PC-3 (cell line): Measurements from ENCODE around the gene CEP104. TPM values are rescaled to one million over a fixed set of nuclear protein-coding genes. Genes with fewer than 3 reads are reported as not detected.

Source experiments
- ATAC-seq: fragments of 200-7000 bp; cut with Tn5 transposase; 2 replicates; pipeline ENCODE4 v1.9.1; 2020; ENCODE audit warnings: mild to moderate bottlenecking, moderate library complexity
- BruUV-seq: library from RNA; stranded (reverse); fragments of 400-500 nt; replicated peaks from 2 replicates; lab custom pipeline; 2021; lab: Mats Ljungman, UMichigan
- CTCF ChIA-PET: fragments of 300-600 bp; sonication (Branson Sonifier 250); formaldehyde crosslinking; loops from one replicate; lab custom pipeline; 2022; ENCODE audit warnings: antibody characterized with exemption; lab: Charles Lee
- POLR2A ChIA-PET: fragments of 300-600 bp; sonication (Branson Sonifier 250); formaldehyde crosslinking; loops from one replicate; lab custom pipeline; 2022; ENCODE audit warnings: antibody characterized with exemption; ENCODE audit not compliant: unreplicated experiment; lab: Charles Lee
- DNase-seq: peaks from one replicate; pipeline ENCODE4 v3.0.0-alpha.2; 2015
- H2AFZ ChIP-seq: fragments of 300-600 bp; sonication (generic); 2 replicates; pipeline ENCODE4 v1.6.0; 2016; ENCODE audit warnings: antibody characterized with exemption, low read length
- H3F3A ChIP-seq: fragments of 300-600 bp; sonication (generic); one replicate; pipeline ENCODE4 v1.6.0; 2017; ENCODE audit warnings: antibody characterized with exemption, low read length, control low read depth, mild to moderate bottlenecking; ENCODE audit not compliant: unreplicated experiment
- H3K27ac ChIP-seq: fragments of 300-600 bp; sonication (generic); 2 replicates; pipeline ENCODE4 v1.5.1; 2016; ENCODE audit warnings: mild to moderate bottlenecking, low read length
- H3K27me3 ChIP-seq: fragments of 300-600 bp; sonication (generic); 2 replicates; pipeline ENCODE4 v1.6.1; 2016; ENCODE audit warnings: low read length, mixed read lengths
- H3K36me3 ChIP-seq: fragments of 300-600 bp; sonication (generic); 2 replicates; pipeline ENCODE4 v1.6.1; 2016; ENCODE audit warnings: low read depth, mixed run types, low read length, mixed read lengths
- H3K4me1 ChIP-seq: fragments of 300-600 bp; sonication (generic); 2 replicates; pipeline ENCODE4 v1.5.1; 2016; ENCODE audit warnings: low read length; ENCODE audit not compliant: insufficient read depth
- H3K4me2 ChIP-seq: fragments of 300-600 bp; sonication (generic); 2 replicates; pipeline ENCODE4 v1.6.0; 2016; ENCODE audit warnings: low read length
- H3K4me3 ChIP-seq: fragments of 300-600 bp; sonication (generic); 2 replicates; pipeline ENCODE4 v1.5.1; 2016; ENCODE audit warnings: mild to moderate bottlenecking, low read length, mixed read lengths
- H3K79me2 ChIP-seq: fragments of 300-600 bp; sonication (generic); 2 replicates; pipeline ENCODE4 v1.6.1; 2017; ENCODE audit warnings: low read length, mixed read lengths
- H3K9ac ChIP-seq: fragments of 300-600 bp; sonication (generic); 2 replicates; pipeline ENCODE4 v1.6.0; 2016; ENCODE audit warnings: mild to moderate bottlenecking, low read length
- H3K9me2 ChIP-seq: fragments of 300-600 bp; sonication (generic); replicated peaks from 2 replicates; pipeline ENCODE4 v1.6.1; 2016; ENCODE audit warnings: mixed run types, low read length, mixed read lengths
- H3K9me3 ChIP-seq: fragments of 300-600 bp; sonication (generic); 2 replicates; pipeline ENCODE4 v1.6.1; 2016; ENCODE audit warnings: low read length, mixed read lengths
- H4K20me1 ChIP-seq: fragments of 300-600 bp; sonication (generic); 2 replicates; pipeline ENCODE4 v1.6.1; 2016; ENCODE audit warnings: low read length, mixed read lengths
- CTCF ChIP-seq: fragments of 300-600 bp; sonication (generic); conservative IDR thresholded peaks from 2 replicates; pipeline ENCODE4 v1.5.1; 2017; ENCODE audit warnings: antibody characterized with exemption, low read depth, mild to moderate bottlenecking, low read length
- EZH2 ChIP-seq: fragments of 300-600 bp; sonication (generic); IDR thresholded peaks from one replicate; pipeline ENCODE4 v1.6.1; 2017; ENCODE audit warnings: antibody characterized with exemption, mild to moderate bottlenecking, low read length; ENCODE audit not compliant: unreplicated experiment
- EZH2phosphoT487 ChIP-seq: fragments of 300-600 bp; sonication (generic); IDR thresholded peaks from 2 replicates; pipeline ENCODE4 v1.6.1; 2018; ENCODE audit warnings: mild to moderate bottlenecking, antibody characterized with exemption, low read length, borderline replicate concordance
- intact Hi-C: fragments of 100-400 bp; cut with micrococcal nuclease; formaldehyde crosslinking; loops from 2 replicates; pipeline ENCODE4 v1.9.0; 2023
- total RNA-seq: library from RNA; depleted of rRNA; stranded (reverse); fragments of >200 nt; gene quantifications from 2 replicates; pipeline ENCODE4 v1.2.3, GENCODE V29; 2014

CEP104 gene
- total RNA-seq, 1 experiment from 2014 or later, result 64.1 TPM

- Histone ChIP-seq H3K27me3 (no peaks in the 10 kb centered on the region), H4K20me1 (peaks cover 39% of the 10 kb centered on the region), H2AFZ (peak overlapping the region; percentile 95), H3K9me3 (no peaks in the 10 kb centered on the region), H3K4me1 (peaks cover 10% of the 10 kb centered on the region), H3K79me2 (peaks cover 59% of the 10 kb centered on the region), H3K4me3 (peak overlapping the region; percentile 80), H3K4me2 (peak overlapping the region; percentile 92), H3K9ac (peak overlapping the region; percentile 97), H3K36me3 (peaks cover 12% of the 10 kb centered on the region), H3K9me2 (no peaks in the 10 kb centered on the region), H3K27ac (peak overlapping the region; percentile 85; the same call in 1 of the 2 replicates), H3F3A (no peaks in the 10 kb centered on the region)
- CTCF ChIA-PET, result interaction anchor here (0.7 kb wide), 1 partner anchor 121 kb away, joined by 3 read pairs; no protein-coding TSS in a partner anchor
- POLR2A ChIA-PET, result no interaction called here
- DNase-seq (peak; percentile 40), ATAC-seq (no peak)
- no TSS peak for BruUV-seq
- intact Hi-C loops, result no loop called here
- TF ChIP-seq CTCF (peak; percentile 32; the same call in 1 of the 2 replicates), EZH2phosphoT487 (no peak)
These were observed 42.2 kb upstream of the CEP104 start for GRCh38 chr1:3898994-3899753.

DNA sequence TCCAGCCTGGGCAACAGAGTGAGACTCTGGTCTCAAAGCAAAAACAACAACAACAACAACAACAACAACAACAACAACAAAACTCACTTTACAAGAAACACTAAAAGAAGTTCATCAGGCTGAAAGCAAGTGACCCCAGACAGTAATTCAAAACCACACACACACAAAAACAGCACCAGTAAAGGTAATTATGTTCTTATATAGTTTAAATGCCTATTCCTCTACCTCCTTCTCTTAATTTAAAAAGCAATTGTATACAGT, 41.4 kb upstream of the CEP104 start:
- Histone ChIP-seq H3K4me2 (peak overlapping the region; percentile 92), H3F3A (no peaks in the 10 kb centered on the region), H3K79me2 (peaks cover 66% of the 10 kb centered on the region), H3K4me1 (peaks cover 10% of the 10 kb centered on the region), H3K27me3 (no peaks in the 10 kb centered on the region), H3K4me3 (peak overlapping the region; percentile 80), H3K9me3 (no peaks in the 10 kb centered on the region), H3K9me2 (no peaks in the 10 kb centered on the region), H4K20me1 (peaks cover 44% of the 10 kb centered on the region), H2AFZ (no peak overlapping the region), H3K27ac (no peak overlapping the region), H3K36me3 (peaks cover 12% of the 10 kb centered on the region), H3K9ac (no peak overlapping the region)
- ChIA-PET CTCF (no interaction called here), POLR2A (no interaction called here)
- DNase-seq, result no peak
- ATAC-seq, result no peak
- intact Hi-C loops, result no loop called here
- no TSS peak for BruUV-seq
- no peak for TF ChIP-seq EZH2
- TF ChIP-seq EZH2phosphoT487, result no peak

- no peak overlapping the region for H3K4me2 ChIP-seq
- intact Hi-C loops, result no loop called here
- no peaks in the 10 kb centered on the region for H3K27me3 ChIP-seq
- H3K4me1 ChIP-seq, result peaks cover 10% of the 10 kb centered on the region
- no peak overlapping the region for H3K27ac ChIP-seq
- no peaks in the 10 kb centered on the region for H3K9me2 ChIP-seq
- no peak overlapping the region for H2AFZ ChIP-seq
- no peak overlapping the region for H3K4me3 ChIP-seq
- H3K36me3 ChIP-seq, result peaks cover 17% of the 10 kb centered on the region
- peaks cover 77% of the 10 kb centered on the region for H3K79me2 ChIP-seq
- TF ChIP-seq CTCF (no peak), EZH2phosphoT487 (no peak), EZH2 (no peak)
- H3K9me3 ChIP-seq, result no peaks in the 10 kb centered on the region
- BruUV-seq, result no TSS peak
- ATAC-seq (no peak), DNase-seq (no peak)
- peaks cover 52% of the 10 kb centered on the region for H4K20me1 ChIP-seq
- H3F3A ChIP-seq, result no peaks in the 10 kb centered on the region
- H3K9ac ChIP-seq, result no peak overlapping the region
- CTCF ChIA-PET, result no interaction called here
- POLR2A ChIA-PET, result no interaction called here
These were observed 39.5 kb upstream of the CEP104 start for GRCh38 chr1:3896396-3897000.
